Nephron progenitor cell (in vitro differentiated cells): Measurements from ENCODE around the gene OR2F2.

Source experiments
- DNase-seq: peaks from one replicate; pipeline ENCODE4 v3.0.0; 2021
- H3K27ac Mint-ChIP-seq: 2 replicates; pipeline ENCODE4 v1.8.0; 2021; ENCODE audit warnings: mild to moderate bottlenecking, moderate library complexity, mixed read lengths
- H3K27me3 Mint-ChIP-seq: 2 replicates; pipeline ENCODE4 v1.8.0; 2021; ENCODE audit warnings: mild to moderate bottlenecking, low read depth, mixed read lengths; ENCODE audit not compliant: poor library complexity
- H3K36me3 Mint-ChIP-seq: 2 replicates; pipeline ENCODE4 v1.8.0; 2021; ENCODE audit warnings: low read depth, mixed read lengths
- H3K4me1 Mint-ChIP-seq: 2 replicates; pipeline ENCODE4 v1.8.0; 2021; ENCODE audit warnings: mixed read lengths
- H3K4me3 Mint-ChIP-seq: 2 replicates; pipeline ENCODE4 v1.8.0; 2021; ENCODE audit warnings: mild to moderate bottlenecking, moderate library complexity, mixed read lengths
- H3K9me3 Mint-ChIP-seq: 2 replicates; pipeline ENCODE4 v1.8.0; 2021; ENCODE audit warnings: mild to moderate bottlenecking, moderate library complexity, mixed read lengths
- TF ChIP-seq, protein P1 (sequence below): fragments of 200-600 bp; sonication (generic); IDR thresholded peaks from 2 replicates; pipeline ENCODE4 v1.5.0; 2021; ENCODE audit warnings: antibody characterized with exemption

The OR2F2 gene

DNA sequence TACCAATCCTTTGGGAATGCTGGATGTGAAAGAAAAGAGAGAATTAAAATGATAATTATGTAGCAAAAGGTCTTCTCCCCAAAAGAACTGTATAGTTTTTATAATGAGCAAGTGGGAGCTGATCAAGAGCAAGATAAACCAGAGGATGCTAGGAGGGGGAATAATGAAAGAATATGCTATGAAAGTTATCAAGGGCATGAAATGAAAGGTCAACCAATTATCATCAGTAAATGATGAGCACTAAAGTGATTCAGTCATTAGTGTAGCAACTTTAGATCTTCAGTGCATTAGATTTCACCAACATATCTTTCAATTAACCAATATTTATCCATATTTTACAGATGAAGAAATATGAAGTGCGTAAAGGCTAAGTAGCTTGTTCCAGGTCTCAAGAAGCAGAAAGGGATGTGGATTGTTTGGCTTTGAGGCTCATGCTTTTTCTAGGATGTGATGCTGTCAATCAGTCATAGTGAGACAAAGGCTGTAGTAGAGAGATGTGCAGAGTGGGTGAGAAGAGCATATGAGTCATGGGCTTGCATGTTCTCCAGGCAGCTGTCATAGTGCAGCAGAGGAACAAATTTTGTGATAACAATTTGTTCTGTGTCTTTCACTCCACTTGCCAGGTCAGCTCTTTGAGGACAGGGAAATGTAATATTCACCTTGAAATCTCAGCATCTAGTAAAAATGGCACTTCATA lies 5.7 kb upstream of the OR2F2 start:
- no peak for DNase-seq
- Mint-ChIP-seq H3K27me3 (peaks cover 4% of the 10 kb centered on the region), H3K4me1 (no peaks in the 10 kb centered on the region), H3K36me3 (no peaks in the 10 kb centered on the region), H3K4me3 (no peak overlapping the region), H3K27ac (no peak overlapping the region), H3K9me3 (peaks cover 4% of the 10 kb centered on the region)
- TF ChIP-seq, protein P1, sequence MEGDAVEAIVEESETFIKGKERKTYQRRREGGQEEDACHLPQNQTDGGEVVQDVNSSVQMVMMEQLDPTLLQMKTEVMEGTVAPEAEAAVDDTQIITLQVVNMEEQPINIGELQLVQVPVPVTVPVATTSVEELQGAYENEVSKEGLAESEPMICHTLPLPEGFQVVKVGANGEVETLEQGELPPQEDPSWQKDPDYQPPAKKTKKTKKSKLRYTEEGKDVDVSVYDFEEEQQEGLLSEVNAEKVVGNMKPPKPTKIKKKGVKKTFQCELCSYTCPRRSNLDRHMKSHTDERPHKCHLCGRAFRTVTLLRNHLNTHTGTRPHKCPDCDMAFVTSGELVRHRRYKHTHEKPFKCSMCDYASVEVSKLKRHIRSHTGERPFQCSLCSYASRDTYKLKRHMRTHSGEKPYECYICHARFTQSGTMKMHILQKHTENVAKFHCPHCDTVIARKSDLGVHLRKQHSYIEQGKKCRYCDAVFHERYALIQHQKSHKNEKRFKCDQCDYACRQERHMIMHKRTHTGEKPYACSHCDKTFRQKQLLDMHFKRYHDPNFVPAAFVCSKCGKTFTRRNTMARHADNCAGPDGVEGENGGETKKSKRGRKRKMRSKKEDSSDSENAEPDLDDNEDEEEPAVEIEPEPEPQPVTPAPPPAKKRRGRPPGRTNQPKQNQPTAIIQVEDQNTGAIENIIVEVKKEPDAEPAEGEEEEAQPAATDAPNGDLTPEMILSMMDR: no peak

DNA sequence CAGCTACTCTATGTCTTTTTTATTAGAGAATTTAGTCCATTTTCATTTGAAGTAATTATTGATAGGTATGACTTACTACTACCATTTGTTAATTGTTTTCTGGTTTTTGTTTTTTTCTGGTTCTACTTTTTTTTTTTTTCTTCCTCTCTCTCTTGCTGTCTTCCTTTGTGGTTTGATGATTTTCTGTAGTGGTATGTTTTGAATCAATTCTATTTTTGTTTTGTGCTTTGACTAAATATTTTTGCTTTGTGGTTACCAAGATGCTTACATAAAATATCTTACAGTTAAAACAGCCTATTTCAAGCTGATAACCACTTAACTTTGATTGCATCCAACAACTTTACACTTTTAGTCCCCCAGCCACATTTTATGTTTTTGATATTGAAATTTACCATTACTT lies 3.3 kb upstream of the OR2F2 start:
- Mint-ChIP-seq H3K9me3 (peaks cover 4% of the 10 kb centered on the region), H3K27ac (no peak overlapping the region), H3K36me3 (no peaks in the 10 kb centered on the region), H3K27me3 (peaks cover 10% of the 10 kb centered on the region), H3K4me1 (no peaks in the 10 kb centered on the region), H3K4me3 (no peak overlapping the region)
- TF ChIP-seq, protein P1: no peak
- no peak for DNase-seq

DNA sequence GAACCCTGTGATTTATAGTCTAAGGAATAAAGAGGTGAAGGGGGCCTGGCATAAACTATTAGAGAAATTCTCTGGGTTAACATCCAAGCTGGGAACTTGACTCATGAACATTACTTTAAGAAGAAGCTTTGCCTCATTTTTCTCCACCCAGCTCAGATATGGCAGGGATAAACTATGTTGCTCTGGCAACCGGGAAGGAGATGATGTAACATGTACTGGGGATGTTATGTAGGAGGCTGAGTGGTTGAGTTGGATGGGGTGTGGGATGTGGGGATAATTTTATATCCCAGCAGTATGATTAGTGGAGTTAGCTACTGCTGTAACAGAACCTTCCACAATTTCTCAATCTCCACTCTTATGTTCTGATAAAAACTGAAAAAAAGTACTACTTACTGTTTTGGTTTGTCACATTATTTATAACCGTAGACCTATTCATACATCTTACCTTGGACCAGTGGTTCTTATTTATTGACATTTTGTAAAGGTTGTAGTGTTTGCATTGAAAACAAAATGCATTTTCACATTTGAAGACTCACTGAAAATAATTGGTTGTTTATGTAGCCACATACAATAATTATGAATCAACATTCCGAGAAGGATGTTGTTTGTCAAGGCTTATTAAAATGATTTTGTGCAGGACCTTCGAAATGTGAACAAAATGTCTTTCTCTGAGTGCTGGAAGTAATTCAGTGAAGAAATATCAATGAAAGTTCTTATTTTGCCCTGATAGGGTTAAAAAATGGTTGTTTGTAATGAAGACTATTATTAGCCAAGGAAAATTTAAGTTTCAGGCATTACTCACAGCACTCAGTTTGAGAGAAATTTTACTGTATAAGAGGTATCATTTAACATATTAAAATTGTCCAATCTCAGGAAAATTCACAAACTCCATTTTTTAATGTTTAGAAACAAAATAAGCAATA lies 1.3 kb downstream of the OR2F2 start:
- Mint-ChIP-seq H3K4me1 (no peaks in the 10 kb centered on the region), H3K9me3 (peaks cover 4% of the 10 kb centered on the region), H3K27ac (no peak overlapping the region), H3K36me3 (no peaks in the 10 kb centered on the region), H3K27me3 (peaks cover 7% of the 10 kb centered on the region), H3K4me3 (no peak overlapping the region)
- TF ChIP-seq, protein P1: no peak
- DNase-seq: no peak

DNA sequence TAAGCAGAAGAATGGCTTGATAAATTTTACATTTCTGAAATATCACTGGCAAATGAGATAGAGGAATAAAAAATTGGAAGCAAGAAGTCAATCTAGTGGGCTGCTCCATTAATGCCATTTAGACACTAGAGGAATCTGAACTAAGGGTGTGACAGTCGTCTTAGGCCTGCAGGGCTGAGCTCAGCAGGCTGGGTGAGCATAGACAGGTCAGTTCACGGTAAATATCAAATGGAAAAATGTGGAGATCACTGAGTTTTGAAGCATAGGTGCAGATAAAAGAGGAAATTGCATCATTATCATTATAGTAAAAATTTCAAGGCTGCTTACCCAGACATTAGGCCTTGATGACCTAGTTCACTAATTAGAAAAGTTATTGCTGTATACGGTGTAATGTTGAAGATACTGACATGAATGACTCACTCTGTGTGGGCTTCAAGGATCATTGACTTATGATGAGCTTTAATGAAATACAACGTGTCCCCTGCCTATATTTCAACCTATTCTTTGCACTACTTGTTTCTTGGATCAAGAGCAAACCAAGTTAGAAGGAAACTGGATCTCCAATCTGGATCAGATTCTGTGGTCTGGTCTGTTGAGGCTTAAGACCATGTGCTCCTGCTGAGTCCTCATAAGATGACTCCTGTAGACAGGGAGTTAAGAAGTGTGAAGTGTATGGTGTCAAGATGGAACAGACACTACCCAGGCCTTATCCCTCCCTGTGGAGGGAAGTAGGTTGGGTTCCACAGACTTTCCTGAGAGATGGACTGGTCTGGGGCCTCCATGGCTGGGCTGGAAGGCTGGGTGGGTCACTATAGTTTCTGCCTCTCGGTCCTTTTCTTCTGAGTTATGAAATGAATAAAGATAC lies 3.6 kb downstream of the OR2F2 start:
- Mint-ChIP-seq H3K4me3 (no peak overlapping the region), H3K36me3 (no peaks in the 10 kb centered on the region), H3K27ac (no peak overlapping the region), H3K27me3 (peaks cover 11% of the 10 kb centered on the region), H3K9me3 (no peaks in the 10 kb centered on the region), H3K4me1 (no peaks in the 10 kb centered on the region)
- TF ChIP-seq, protein P1: no peak
- no peak for DNase-seq

DNA sequence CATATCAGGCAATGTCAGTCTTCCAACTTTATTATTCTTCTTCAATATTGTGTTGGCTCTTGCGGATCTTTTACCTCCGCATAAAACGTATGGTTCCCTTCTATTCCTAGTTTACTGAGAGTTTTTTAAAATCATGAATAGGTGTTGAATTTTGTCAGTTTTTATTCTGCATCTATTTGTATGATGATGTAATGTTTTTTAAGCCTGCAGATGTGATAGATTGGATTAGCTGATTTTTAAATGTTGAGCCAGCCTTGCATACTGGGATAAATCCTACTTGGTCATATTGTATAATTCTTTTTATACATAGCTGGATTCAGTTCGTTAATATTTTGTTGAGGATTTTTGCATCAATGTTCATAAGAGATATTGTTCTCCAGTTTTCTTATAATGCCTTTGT lies 10.4 kb downstream of the OR2F2 start:
- no peaks in the 10 kb centered on the region for H3K4me1 Mint-ChIP-seq
- H3K4me3 Mint-ChIP-seq: no peak overlapping the region
- H3K36me3 Mint-ChIP-seq: no peaks in the 10 kb centered on the region

More for the DNA sequence above, 10.4 kb downstream of the OR2F2 start:
- peaks cover 4% of the 10 kb centered on the region for H3K27me3 Mint-ChIP-seq
- no peak overlapping the region for H3K27ac Mint-ChIP-seq
- peaks cover 19% of the 10 kb centered on the region for H3K9me3 Mint-ChIP-seq
- no peak for DNase-seq
- TF ChIP-seq, protein P1: no peak
